ENCODE measurements around the gene CSHL1.
"Not testable (repeated sequence)": the region's sequence is repeated elsewhere in the genome, so short reads cannot be mapped to it uniquely, and the experiment has no call there.

CSHL1 gene

DNA sequence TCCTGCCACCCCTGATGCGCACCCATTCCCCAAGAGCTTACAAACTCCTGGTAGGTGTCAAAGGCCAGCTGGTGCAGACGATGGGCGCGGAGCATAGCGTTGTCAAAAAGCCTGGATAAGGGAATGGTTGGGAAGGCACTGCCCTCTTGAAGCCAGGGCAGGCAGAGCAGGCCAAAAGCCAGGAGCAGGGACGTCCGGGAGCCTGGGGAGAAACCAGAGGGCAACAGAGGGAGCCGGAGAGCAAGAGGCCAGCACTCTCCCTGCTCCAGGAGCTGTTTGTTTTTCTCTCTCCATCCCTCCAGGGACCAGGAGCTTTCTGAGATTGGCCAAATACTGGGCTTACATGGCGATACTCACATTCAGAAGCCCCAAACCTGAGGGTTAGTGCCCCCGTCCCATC is 7.2 kb upstream of the CSHL1 start:
- no peak for FAIRE-seq

DNA sequence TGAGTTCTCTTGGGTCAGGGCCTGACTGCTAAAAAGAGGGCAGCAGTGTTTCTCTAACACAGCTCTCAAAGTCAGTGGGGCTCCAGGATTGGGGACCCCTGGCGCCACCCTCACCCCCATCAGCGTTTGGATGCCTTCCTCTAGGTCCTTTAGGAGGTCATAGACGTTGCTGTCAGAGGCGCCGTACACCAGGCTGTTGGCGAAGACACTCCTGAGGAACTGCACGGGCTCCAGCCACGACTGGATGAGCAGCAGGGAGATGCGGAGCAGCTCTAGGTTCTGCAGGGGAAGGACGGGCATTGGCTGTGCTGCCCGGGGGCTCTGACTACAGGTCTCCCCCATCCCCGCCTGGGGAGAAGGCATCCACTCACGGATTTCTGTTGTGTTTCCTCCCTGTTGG is 6.6 kb upstream of the CSHL1 start:
- FAIRE-seq: no peak

DNA sequence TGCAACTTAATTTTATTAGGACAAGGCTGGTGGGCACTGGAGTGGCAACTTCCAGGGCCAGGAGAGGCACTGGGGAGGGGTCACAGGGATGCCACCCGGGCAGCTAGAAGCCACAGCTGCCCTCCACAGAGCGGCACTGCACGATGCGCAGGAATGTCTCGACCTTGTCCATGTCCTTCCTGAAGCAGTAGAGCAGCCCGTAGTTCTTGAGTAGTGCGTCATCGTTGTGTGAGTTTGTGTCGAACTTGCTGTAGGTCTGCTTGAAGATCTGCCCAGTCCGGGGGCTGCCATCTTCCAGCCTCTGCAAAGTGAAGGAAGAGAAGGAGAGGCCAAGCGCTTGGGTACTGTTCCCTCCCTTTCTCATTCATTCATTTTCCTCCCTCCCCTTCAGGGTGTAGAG is 6.1 kb upstream of the CSHL1 start:
- FAIRE-seq: not testable (repeated sequence)

DNA sequence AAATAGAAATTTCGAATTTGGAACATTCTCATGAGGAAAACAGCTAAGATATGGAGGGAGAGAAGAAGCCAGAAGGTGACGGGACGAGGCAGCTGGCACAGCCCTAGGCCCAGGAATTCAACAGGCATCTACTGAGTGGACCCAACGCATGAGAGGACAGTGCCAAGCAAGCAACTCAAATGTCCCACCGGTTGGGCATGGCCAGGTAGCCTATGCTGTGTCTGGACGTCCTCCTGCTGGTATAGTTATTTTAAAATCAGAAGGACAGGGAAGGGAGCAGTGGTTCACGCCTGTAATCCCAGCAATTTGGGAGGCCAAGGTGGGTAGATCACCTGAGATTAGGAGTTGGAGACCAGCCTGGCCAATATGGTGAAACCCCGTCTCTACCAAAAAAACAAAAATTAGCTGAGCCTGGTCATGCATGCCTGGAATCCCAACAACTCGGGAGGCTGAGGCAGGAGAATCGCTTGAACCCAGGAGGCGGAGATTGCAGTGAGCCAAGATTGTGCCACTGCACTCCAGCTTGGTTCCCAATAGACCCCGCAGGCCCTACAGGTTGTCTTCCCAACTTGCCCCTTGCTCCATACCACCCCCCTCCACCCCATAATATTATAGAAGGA is 5.6 kb upstream of the CSHL1 start:
- no peak for FAIRE-seq

- FAIRE-seq: not testable (repeated sequence)
Measured at GRCh38 chr17:63915753-63916152, 4.7 kb upstream of the CSHL1 start.

GRCh38 chr17:63914471-63914870 is 3.4 kb upstream of the CSHL1 start:
- no peak for FAIRE-seq

DNA sequence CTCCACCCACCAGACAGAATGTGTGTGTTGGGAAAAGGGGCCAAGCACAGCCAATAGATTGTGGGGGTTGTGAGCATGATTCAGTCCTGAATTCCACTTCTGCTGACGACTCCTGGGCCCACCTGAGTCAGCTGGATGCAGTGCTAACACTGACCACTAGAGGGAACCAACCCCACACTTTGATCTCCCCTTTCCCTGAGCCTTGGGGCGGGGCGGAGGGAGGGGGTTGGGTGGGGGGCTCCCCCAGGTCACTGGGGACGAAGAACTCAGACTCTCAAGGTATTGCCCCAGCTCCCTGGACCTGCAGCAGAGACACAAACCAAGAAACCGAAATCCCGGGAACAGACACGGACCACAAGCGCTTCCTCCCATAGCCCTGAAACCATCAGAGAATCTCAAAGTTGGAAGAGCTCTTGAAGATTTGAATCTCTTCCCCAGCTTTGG is 621 bp upstream of the CSHL1 start:
- FAIRE-seq: no peak

DNA sequence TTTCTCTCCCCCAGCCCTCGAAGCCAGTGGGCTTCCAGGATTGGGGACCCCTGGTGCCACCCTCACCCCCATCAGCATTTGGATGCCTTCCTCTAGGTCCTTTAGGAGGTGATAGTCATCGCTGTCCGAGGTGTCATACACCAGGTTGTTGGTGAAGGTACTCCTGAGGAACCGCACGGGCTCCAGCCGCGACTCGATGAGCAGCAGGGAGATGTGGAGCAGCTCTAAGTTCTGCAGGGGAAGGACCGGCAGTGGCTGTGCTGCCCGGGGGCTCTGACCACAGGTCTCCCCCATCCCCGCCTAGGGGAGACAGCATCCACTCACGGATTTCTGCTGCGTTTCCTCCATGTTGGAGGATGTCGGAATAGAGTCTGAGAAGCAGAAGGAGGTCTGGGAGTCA is 962 bp downstream of the CSHL1 start:
- FAIRE-seq: no peak

DNA sequence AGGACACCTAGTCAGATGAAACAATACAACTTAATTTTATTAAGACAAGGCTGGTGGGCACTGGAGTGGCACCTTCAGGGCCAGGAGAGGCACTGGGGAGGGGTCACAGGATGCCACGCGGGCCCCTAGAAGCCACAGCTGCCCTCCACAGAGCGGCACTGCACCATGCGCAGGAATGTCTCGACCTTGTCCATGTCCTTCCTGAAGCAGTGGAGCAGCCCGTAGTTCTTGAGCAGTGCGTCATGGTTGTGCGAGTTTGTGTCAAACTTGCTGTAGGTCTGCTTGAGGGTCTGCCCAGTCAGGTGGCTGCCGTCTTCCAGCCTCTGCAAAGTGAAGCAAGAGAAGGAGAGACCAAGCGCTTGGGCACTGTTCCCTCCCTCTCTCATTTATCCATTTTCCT is 1.5 kb downstream of the CSHL1 start:
- not testable (repeated sequence) for FAIRE-seq

- not testable (repeated sequence) for FAIRE-seq
Measured at GRCh38 chr17:63907161-63907778, 3.8 kb downstream of the CSHL1 start.

DNA sequence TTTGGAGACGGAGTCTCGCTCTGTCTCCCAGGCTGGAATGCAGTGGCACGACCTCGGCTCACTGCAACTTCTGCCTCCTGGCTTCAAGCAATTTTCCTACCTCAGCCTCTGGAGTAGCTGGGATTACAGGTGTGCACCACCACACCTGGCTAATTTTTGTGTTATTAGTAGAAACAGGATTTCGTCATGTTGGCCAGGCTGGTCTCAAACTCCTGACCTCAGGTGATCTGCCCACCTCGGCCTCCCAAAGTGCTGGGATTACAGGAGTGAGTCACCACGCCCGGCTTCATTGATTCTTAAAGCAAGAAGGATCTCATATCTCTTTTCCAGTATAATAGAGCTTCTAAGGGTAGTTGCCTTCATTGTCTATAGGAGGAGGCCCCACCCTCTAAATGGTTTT is 6.3 kb downstream of the CSHL1 start:
- not testable (repeated sequence) for FAIRE-seq

- FAIRE-seq: not testable (repeated sequence)
Measured at GRCh38 chr17:63903787-63904201, 7.3 kb downstream of the CSHL1 start.

DNA sequence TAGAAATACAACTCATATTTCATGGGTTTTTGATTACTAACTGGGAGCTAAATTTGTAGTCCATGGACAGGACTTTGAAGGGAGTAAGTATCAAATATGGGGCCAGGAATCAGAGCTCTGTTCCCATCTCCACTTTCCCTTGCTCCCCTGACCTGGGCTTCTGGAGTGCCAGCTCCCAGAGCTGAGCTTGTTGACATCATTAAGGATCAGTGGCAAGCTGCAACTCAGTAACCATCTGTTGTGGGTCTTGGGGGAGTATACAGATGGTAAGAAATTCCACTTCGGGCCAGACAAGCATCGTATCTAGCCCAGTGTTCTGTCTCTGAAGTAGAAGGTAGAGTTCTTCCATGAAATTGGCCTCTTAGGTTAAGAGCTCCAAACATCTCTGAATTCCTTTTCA is 9.1 kb downstream of the CSHL1 start:
- not testable (repeated sequence) for FAIRE-seq

DNA sequence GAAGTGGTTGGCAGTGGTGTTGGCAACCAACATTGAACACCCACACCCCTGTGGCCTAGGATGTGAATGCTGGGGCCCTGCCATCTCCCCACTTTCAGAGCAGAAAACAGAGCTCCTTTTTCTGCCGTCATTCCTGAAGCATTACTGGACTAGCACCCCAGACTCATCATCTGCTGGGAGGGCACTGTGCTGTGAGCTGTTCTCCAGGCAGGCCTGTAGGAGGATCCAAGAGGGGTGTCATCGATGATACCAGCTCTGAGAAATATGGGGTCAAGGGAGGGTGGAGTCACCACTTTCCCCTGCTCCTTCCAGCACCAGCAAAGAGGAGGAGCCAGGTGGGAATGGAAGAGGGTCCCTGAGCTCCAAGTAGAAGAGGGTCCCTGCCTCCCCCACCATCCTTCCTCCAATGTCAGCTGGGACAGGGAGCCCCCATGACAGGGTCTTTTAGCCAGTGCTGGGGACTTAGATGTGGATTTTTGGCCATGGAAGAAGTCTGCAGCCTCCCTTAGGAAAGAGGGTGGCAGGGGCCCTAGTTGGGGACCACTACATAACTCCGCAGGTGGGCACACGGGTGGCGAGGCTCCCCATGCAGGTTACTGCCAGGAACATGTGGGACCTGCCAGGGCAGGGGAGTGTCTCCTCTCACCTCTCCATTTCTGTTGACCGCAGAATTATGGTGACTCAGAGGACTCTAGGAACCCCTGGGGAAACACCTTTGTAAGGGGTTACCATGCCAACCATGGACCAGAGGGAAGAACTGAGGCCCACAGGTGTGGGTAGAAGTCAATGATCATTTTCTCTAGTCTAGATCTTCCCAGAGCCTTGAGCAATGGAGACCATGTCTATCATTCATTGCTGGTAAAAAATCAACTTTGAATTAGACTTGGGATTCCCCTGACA is 11.9 kb downstream of the CSHL1 start:
- FAIRE-seq: not testable (repeated sequence)

DNA sequence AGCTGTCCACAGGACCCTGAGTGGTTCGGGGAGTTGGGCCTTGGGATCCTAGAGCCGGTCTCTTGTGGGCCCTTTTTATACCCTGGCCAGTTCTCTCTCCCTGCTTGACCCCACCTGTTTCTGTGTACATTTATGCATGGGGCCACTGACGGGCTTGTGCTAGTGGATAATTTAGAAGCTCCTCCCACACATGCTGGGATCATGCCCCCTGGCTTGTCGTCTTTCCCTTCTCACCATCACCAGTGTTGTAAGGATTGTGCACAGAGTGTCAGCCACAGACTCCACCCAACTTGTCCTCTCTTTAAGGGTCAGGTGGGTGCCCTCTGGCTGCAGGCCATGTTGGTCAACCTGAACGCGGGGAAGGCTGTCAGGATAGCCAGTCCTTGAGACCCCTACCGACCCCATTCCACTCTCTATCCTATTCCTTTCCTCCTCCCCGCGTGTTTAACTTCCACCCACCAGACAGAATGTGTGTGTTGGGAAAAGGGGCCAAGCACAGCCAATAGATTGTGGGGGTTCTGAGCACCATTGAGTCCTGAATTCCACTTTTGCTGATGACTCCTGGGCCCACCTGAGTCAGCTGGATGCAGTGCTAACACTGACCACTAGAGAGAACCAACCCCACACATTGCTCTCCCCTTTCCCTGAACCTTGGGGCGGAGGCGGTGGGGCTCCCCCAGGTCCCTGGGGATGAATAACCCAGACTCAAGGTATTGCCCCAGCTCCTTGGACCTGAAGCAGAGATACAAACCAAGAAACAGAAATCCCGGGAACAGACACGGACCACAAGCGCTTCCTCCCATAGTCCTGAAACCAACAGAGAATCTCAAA is 14.3 kb downstream of the CSHL1 start, which contains the start of gene CSH1:
CSH1 (minus strand) TSS at position 51 of the 831 bp plus-strand sequence. CDS start 63 bp downstream, outside the sequence.
- not testable (repeated sequence) for FAIRE-seq

- not testable (repeated sequence) for FAIRE-seq
Measured at GRCh38 chr17:63894821-63895220, 16.2 kb downstream of the CSHL1 start.

DNA sequence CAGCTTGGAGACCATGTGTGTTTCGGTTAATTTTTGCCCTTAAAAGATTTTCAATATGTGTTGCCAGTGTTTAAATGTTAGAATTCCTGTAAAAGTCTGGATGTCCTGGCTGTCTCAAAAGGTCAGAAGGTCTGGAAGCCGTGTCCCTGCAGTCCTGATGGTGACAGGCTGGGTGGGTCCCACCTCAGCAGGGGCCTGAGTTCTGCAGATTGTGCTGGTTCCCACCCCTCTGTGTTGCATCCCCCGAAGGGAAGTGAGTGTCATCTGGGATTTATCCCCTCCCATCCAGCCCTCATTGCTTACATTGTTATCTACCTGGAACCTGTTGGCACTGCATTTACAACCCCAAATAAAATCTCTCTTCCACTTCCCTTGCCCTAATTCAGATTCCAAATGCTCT is 17.0 kb downstream of the CSHL1 start:
- not testable (repeated sequence) for FAIRE-seq

- FAIRE-seq: not testable (repeated sequence)
Measured at GRCh38 chr17:63892316-63893037, 18.6 kb downstream of the CSHL1 start.

- FAIRE-seq: peak; percentile 8
Measured at GRCh38 chr17:63889026-63889848, 21.8 kb downstream of the CSHL1 start.

DNA sequence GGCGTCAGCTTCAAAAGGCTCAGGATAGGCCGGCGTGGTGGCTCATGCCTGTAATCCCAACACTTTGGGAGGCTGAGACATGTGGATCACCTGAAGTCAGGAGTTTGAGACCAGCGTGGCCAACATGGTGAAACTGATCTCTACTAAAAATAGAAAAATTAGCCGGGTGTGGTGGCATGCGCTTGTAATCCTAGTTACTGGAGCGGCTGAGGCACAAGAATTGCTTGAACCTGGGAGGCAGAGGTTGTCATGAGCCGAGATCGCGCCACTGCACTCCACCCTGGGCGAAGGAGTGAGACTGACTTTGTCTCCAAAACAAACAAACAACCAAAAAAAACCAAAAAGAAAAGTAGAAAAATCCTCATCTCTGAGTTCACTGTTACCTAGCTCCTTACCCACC is 25.9 kb downstream of the CSHL1 start:
- not testable (repeated sequence) for FAIRE-seq

- not testable (repeated sequence) for FAIRE-seq
Measured at GRCh38 chr17:63882626-63883126, 28.4 kb downstream of the CSHL1 start.
